ENCODE data around the gene ZNF697. TPM values are rescaled to one million over a fixed set of nuclear protein-coding genes. Genes with fewer than 3 reads are reported as not detected.

Gene ZNF697
- total RNA-seq, 1 experiment from 2014 or later: 2.9 TPM

GRCh38 chr1:119636491-119637089 lies 11.5 kb downstream of the ZNF697 start:
- H3K27ac Mint-ChIP-seq (ENCODE audit: unreplicated experiment): no peak overlapping the region
- CTCF ChIA-PET: interaction anchor here (1.2 kb wide), 1 partner anchor 11 kb away, joined by 6 read pairs; the partner anchor contains the start of gene ZNF697
- DNase-seq: no peak

GRCh38 chr1:119635811-119636390 lies 12.2 kb downstream of the ZNF697 start:
- Mint-ChIP-seq H3K9me3 (ENCODE audit: unreplicated experiment) (no peaks in the 10 kb centered on the region), H3K4me1 (ENCODE audit: low read depth, unreplicated experiment) (no peaks in the 10 kb centered on the region), H3K36me3 (ENCODE audit: insufficient read depth, unreplicated experiment) (no peaks in the 10 kb centered on the region), H3K27ac (ENCODE audit: unreplicated experiment) (no peak overlapping the region), H3K27me3 (ENCODE audit: insufficient read depth, unreplicated experiment) (no peaks in the 10 kb centered on the region), H3K4me3 (ENCODE audit: unreplicated experiment) (no peak overlapping the region)
- Histone ChIP-seq H3K36me3 (ENCODE audit: control insufficient read depth, insufficient read depth, low read length) (no peaks in the 10 kb centered on the region), H3K4me1 (no peaks in the 10 kb centered on the region), H3K9me3 (no peaks in the 10 kb centered on the region), H3K4me3 (ENCODE audit: low read depth, low read length) (no peak overlapping the region), H3K27me3 (replicated peaks; ENCODE audit: control insufficient read depth, insufficient read depth, low read length) (no peaks in the 10 kb centered on the region)
- intact Hi-C loops (cut with micrococcal nuclease; ENCODE audit: unreplicated experiment): no loop called here
- ChIA-PET POLR2A (no interaction called here), CTCF (no interaction called here)
- no TSS peak for BruUV-seq (replicated peaks)
- DNase-seq: no peak
- TF ChIP-seq, protein P1, sequence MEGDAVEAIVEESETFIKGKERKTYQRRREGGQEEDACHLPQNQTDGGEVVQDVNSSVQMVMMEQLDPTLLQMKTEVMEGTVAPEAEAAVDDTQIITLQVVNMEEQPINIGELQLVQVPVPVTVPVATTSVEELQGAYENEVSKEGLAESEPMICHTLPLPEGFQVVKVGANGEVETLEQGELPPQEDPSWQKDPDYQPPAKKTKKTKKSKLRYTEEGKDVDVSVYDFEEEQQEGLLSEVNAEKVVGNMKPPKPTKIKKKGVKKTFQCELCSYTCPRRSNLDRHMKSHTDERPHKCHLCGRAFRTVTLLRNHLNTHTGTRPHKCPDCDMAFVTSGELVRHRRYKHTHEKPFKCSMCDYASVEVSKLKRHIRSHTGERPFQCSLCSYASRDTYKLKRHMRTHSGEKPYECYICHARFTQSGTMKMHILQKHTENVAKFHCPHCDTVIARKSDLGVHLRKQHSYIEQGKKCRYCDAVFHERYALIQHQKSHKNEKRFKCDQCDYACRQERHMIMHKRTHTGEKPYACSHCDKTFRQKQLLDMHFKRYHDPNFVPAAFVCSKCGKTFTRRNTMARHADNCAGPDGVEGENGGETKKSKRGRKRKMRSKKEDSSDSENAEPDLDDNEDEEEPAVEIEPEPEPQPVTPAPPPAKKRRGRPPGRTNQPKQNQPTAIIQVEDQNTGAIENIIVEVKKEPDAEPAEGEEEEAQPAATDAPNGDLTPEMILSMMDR (IDR thresholded peaks at IDR 0.05; ENCODE audit: insufficient read depth in 1 of 2, low read depth in 1 of 2, low read length in 1 of 2, severe bottlenecking in 1 of 2, unreplicated experiment in 1 of 2): no peak

More at GRCh38 chr1:119636491-119637089, 11.5 kb downstream of the ZNF697 start:
- H3K4me3 ChIP-seq (ENCODE audit: low read depth, low read length): no peak overlapping the region
- no peaks in the 10 kb centered on the region for H3K36me3 ChIP-seq (ENCODE audit: control insufficient read depth, insufficient read depth, low read length)
- H3K4me1 ChIP-seq: no peaks in the 10 kb centered on the region
- BruUV-seq (replicated peaks): no TSS peak
- H3K4me1 Mint-ChIP-seq (ENCODE audit: low read depth, unreplicated experiment): no peaks in the 10 kb centered on the region
- no peak overlapping the region for H3K4me3 Mint-ChIP-seq (ENCODE audit: unreplicated experiment)
- H3K36me3 Mint-ChIP-seq (ENCODE audit: insufficient read depth, unreplicated experiment): no peaks in the 10 kb centered on the region
- H3K9me3 ChIP-seq: no peaks in the 10 kb centered on the region
- H3K27me3 Mint-ChIP-seq (ENCODE audit: insufficient read depth, unreplicated experiment): no peaks in the 10 kb centered on the region
- no peaks in the 10 kb centered on the region for H3K27me3 ChIP-seq (replicated peaks; ENCODE audit: control insufficient read depth, insufficient read depth, low read length)
- H3K9me3 Mint-ChIP-seq (ENCODE audit: unreplicated experiment): no peaks in the 10 kb centered on the region
- TF ChIP-seq, protein P1 (IDR thresholded peaks at IDR 0.05; ENCODE audit: insufficient read depth in 1 of 2, low read depth in 1 of 2, low read length in 1 of 2, severe bottlenecking in 1 of 2, unreplicated experiment in 1 of 2): no peak
- POLR2A ChIA-PET: no interaction called here
- intact Hi-C loops (cut with micrococcal nuclease; ENCODE audit: unreplicated experiment): no loop called here

DNA sequence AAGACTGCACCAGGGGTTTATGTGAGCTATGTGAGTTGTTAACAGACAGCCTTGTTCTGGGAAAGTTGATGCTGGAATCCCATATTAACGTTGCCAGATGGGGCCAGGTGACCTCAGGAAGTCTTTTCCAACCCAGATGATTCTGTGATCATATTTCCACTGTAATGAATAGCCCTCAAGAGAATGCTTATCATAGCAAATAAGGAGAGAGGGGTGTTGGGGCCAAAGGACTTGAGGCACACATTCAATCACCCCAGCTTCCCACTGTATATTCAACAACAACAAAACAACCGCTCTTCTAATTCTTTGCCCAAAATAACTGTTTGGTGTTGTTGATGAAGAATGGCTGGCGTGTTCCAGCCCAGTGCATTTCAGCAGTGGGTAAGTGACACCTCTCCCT lies 14.1 kb downstream of the ZNF697 start:
- no peaks in the 10 kb centered on the region for H3K9me3 ChIP-seq
- H3K36me3 Mint-ChIP-seq (ENCODE audit: insufficient read depth, unreplicated experiment): no peaks in the 10 kb centered on the region
- TF ChIP-seq, protein P1 (IDR thresholded peaks at IDR 0.05; ENCODE audit: insufficient read depth in 1 of 2, low read depth in 1 of 2, low read length in 1 of 2, severe bottlenecking in 1 of 2, unreplicated experiment in 1 of 2): no peak
- no peak overlapping the region for H3K4me3 ChIP-seq (ENCODE audit: low read depth, low read length)
- BruUV-seq (replicated peaks): no TSS peak
- CTCF ChIA-PET: no interaction called here
- H3K36me3 ChIP-seq (ENCODE audit: control insufficient read depth, insufficient read depth, low read length): no peaks in the 10 kb centered on the region
- H3K27me3 Mint-ChIP-seq (ENCODE audit: insufficient read depth, unreplicated experiment): no peaks in the 10 kb centered on the region
- no peak for DNase-seq
- no peak overlapping the region for H3K4me3 Mint-ChIP-seq (ENCODE audit: unreplicated experiment)
- POLR2A ChIA-PET: no interaction called here
- no peaks in the 10 kb centered on the region for H3K4me1 Mint-ChIP-seq (ENCODE audit: low read depth, unreplicated experiment)
- H3K27me3 ChIP-seq (replicated peaks; ENCODE audit: control insufficient read depth, insufficient read depth, low read length): no peaks in the 10 kb centered on the region
- no peaks in the 10 kb centered on the region for H3K9me3 Mint-ChIP-seq (ENCODE audit: unreplicated experiment)
- no peak overlapping the region for H3K27ac Mint-ChIP-seq (ENCODE audit: unreplicated experiment)
- intact Hi-C loops (cut with micrococcal nuclease; ENCODE audit: unreplicated experiment): no loop called here
- H3K4me1 ChIP-seq: no peaks in the 10 kb centered on the region

Measured in Caco-2 (cell line).